HG03354 (cell line): Measurements from ENCODE around the gene DBX2.
"Not testable (repeated sequence)": the region's sequence is repeated elsewhere in the genome, so short reads cannot be mapped to it uniquely, and the experiment has no call there.

Source experiments
- ATAC-seq: cut with Tn5 transposase; IDR thresholded peaks from one replicate; pipeline ENCODE4 v1.9.1; 2021; ENCODE audit warnings: mild to moderate bottlenecking; ENCODE audit not compliant: unreplicated experiment, poor library complexity, severe bottlenecking

The DBX2 gene

DNA sequence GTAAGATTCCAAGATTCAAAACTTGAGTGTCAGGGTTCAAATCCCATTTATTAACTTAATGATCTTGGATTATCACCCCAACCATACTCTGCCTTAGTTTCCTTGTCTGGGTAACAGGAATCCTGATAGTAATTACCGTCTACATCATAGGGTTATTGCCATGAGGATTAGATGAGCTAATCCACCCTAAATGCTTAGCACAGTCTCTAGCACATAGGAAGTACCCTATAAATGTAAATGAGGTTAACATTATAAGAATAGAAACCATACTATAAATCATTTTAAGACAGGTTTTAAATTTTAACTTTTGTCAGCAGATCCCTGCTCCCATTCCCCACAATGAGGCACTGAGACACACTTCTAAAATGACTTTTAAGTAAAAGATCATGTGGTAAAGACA lies 36.5 kb downstream of the DBX2 start:
- no peak for ATAC-seq

DNA sequence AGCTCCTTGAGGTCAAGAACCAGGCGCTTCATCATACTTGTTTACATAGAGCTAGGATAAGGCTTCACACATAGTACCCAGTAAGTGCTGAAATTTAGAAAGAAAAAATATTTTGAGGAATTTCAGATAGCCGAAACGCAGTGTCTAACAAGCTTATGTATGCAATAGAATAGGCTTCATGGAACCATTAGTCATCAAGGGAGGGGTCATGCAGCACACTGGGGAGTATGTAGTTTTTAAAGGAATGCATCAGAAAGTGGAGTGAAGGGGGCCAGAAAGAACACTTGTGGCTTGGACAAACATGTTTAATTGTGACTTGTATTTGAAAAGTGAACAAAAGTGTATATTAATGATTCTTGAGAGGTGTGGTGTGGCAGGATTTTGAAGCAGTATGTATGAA lies 38.1 kb downstream of the DBX2 start:
- no peak for ATAC-seq

DNA sequence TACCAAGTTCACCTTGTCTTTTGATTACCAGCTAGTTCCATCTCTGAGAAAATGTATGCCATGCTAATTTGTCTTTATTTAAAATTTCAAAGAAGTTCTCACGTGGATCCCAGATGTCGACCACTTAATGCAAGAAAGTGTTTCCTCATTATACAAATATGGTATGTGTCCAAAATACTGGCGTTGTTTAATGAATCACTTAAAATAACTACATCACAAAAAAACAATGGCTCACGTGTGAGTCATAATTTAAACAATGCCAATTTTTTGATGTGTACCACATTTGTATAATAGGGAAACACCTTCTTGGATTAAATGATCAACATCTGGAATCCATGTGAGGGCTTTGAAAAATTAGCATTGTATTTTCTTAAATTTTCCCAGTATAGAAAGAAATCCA lies 40.8 kb downstream of the DBX2 start:
- ATAC-seq: no peak

DNA sequence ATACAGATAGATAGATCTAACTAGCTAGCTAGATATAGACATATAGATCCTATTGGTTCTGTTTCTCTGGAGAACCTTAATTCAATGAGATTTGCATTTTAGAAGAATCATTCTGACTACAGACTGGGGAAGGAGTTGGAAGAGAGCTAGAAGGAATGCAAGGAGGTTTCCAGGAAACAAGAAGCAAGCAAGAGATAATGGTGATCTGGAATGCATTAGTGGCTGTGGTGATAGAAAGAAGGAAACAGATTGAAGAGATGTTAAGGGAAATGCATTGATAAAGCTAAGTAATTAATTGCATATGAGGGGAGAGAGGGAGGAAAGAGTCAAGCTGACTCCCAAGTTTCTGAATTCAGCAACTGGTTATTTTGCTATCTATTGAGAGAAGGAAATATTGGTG lies 42.7 kb downstream of the DBX2 start:
- ATAC-seq: no peak

DNA sequence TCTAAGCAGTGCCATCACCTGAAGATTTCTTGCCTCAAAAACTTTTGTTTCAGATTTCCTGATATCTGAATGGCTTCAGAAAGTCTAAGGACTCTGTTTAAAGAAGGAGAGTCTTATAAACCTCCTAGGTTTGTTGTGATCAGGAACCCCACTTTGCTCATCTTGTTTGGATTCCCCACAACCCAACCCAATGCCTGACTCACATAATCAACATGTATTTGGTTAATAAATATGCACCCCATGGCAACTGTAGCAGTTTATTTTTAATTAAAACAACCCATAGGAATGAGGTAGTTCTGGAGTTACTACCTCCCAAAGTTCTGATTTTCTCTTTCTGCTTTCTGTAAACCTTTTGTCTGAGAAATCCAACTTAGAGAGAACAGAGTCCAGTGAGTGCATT lies 51.5 kb downstream of the DBX2 start:
- no peak for ATAC-seq

DNA sequence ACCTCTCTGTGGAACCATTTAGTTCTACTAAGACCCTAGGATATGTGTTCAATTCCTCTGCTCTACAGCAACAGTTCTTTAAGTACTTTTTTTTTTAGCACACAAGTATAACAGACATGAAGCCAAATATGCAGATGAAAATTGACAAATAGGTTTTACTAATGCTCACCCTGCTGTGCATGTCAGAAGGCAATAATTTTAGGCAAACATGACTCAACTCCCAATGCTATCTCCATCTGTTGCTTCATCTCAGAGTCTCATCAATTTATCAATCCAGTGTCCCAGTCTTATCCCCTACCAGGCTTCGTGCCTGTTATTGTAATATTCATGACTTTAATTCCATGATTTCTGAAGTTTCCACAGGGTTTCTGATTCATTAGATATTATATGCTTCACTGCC lies 57.7 kb downstream of the DBX2 start:
- ATAC-seq: no peak

DNA sequence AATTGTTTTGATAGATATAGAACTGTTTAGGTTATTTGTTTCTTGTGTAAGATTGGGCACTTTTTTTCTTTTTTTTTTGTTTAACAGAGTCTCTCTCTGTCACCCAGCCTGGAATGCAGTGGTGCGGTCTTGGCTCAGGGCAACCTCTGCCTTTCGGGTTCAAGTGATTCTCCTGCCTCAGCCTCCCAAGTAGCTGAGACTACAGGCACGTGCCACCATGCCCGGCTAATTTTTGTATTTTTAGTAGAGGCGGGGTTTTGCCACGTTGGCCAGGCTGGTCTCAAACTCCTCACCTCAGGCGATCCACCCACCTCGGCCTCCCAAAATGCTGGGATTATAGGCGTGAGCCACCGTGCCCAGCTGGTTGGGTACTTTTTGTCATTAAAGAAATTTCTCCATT lies 66.0 kb downstream of the DBX2 start:
- ATAC-seq: not testable (repeated sequence)

DNA sequence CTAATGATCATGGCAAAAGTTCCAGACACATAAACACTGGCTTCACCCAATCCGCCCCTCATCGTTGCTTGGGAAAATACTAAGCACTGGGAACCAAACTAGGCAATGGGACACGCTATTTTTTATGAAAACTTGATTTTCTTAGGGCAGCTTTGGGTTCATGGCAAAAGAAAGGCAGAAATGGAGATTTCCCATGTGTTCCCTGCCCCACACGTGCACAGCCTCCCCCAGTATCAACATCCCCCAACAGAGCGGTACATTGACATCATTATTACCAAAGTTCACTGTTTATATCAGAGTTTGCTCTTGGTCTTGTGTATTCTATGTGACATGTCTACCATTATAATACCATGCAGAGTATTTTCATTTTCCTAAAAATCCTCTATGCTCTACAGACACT lies 71.0 kb downstream of the DBX2 start:
- no peak for ATAC-seq

DNA sequence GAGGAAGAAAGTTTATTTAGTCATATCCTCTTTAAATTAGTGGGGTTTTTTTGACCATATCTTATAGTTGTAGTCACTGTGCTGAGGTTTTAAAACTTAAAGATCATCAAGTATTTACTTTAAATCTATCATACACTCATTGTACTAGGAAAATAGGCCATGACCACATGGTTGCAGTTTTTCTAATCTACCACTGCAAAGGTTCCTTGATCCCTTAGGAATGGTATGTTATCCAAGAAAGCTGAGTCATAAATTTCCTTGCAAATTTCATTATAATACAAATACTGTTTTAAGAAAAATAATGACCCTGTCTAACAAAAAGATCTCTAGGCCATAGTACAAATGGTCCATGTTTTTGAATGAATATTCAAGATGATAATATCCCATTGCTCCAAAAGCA lies 74.7 kb downstream of the DBX2 start:
- ATAC-seq: no peak

DNA sequence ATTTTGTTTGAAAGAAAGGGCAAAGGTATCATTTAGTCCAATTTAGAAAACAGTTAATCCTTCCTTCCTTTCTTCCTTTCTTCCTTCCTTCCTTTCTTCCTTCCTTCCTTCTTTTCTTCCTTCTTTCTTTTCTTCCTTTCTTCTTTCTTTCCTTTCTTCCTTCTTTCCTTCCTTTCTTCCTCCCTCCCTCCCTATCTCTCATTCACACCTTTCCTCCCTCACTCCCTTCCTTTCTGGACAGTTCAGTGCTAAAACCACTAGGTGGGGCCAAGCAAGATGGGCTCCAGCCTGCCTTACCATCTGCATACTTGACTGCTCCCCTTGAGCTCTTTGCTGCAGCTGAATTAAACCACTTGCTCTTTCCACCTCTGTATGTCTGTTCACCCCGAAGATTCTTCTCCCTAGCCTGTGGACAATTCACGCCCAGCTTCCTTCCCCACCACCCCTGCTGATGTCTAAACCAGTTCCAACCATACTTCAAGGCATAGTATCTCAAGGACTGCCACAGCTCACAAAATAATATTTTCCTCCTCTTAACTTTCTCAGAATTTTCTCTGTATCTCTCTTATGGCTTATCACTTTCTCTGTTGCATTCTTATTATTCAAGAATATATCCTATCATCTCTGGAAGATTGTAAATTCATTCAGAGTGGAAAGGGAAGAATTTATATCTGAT lies 78.0 kb downstream of the DBX2 start:
- peak; percentile 90 for ATAC-seq

DNA sequence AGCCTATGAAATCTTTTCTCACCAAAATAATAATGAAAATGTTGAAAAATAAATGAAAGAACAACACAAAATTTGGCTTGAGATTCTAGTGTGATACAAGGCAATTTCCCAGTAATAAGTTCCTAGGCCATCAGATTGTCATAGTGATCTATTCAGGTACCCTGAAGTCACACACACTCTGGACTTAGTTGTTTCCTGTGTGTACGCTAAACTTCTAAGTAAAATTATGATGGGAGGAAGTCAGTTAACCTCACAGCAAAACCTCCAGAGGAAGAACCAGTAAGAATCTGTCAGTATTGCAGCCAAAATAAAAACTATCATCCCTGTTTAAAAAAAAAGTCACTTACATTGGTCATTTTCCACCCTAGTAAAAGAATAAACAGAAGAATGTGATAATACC lies 81.9 kb downstream of the DBX2 start:
- no peak for ATAC-seq
